ENCODE results near the gene C6orf89.

C6orf89 gene

GRCh38 chr6:36839749-36840431 is 45.9 kb upstream of the C6orf89 start:
- DNase-seq (ENCODE audit: low spot score), result no peak
- TF ChIP-seq CTCF (conservative IDR thresholded peaks at IDR 0.05; ENCODE audit: low read depth), result no peak; the same call in none of the 2 replicates
- ChIA-PET POLR2A (ENCODE audit: low non-redundant PET) (no interaction called here), CTCF (no interaction called here)
- H3K27ac ChIP-seq, result no peak overlapping the region

GRCh38 chr6:36840432-36841403 is 45.0 kb upstream of the C6orf89 start:
- no peak for DNase-seq (ENCODE audit: low spot score)
- no peak overlapping the region for H3K27ac ChIP-seq
- ChIA-PET POLR2A (ENCODE audit: low non-redundant PET) (no interaction called here), CTCF (interaction anchor here (0.6 to 0.8 kb wide), 3 partner anchors 12 to 536 kb away, joined by 3 to 4 read pairs (median 3); no protein-coding TSS in a partner anchor)
- TF ChIP-seq CTCF (conservative IDR thresholded peaks at IDR 0.05; ENCODE audit: low read depth), result no peak

GRCh38 chr6:36841756-36842155 is 44.0 kb upstream of the C6orf89 start:
- ChIA-PET CTCF (interaction anchor here (0.6 to 0.8 kb wide), 5 partner anchors 9 to 513 kb away, joined by 3 to 4 read pairs (median 4); no protein-coding TSS in a partner anchor), POLR2A (ENCODE audit: low non-redundant PET) (no interaction called here)
- no peak for TF ChIP-seq CTCF (conservative IDR thresholded peaks at IDR 0.05; ENCODE audit: low read depth)
- H3K27ac ChIP-seq, result no peak overlapping the region
- DNase-seq (ENCODE audit: low spot score), result no peak

GRCh38 chr6:36843170-36843569 is 42.6 kb upstream of the C6orf89 start:
- POLR2A ChIA-PET (ENCODE audit: low non-redundant PET), result no interaction called here
- no peak overlapping the region for H3K27ac ChIP-seq
- CTCF ChIA-PET, result interaction anchor here (0.6 to 1.1 kb wide), 2 partner anchors 8 to 77 kb away, joined by 5 to 8 read pairs; no protein-coding TSS in a partner anchor
- DNase-seq (ENCODE audit: low spot score), result no peak
- no peak for TF ChIP-seq CTCF (conservative IDR thresholded peaks at IDR 0.05; ENCODE audit: low read depth)

- DNase-seq (ENCODE audit: low spot score), result no peak
- ChIA-PET POLR2A (ENCODE audit: low non-redundant PET) (no interaction called here), CTCF (interaction anchor here (0.5 to 1.1 kb wide), 2 partner anchors 79 to 139 kb away, joined by 3 to 8 read pairs; no protein-coding TSS in a partner anchor)
- H3K27ac ChIP-seq, result no peak overlapping the region
- TF ChIP-seq CTCF (conservative IDR thresholded peaks at IDR 0.05; ENCODE audit: low read depth), result no peak
These were observed 41.3 kb upstream of the C6orf89 start for GRCh38 chr6:36844232-36845170.
